ENCODE measurements around the gene TEX22. TPM values are rescaled to one million over a fixed set of nuclear protein-coding genes. Genes with fewer than 3 reads are reported as not detected.
A peak's percentile ranks its signal among the peaks of the same experiment; 100 is the strongest.

TEX22 gene
- total RNA-seq, 4 donors from 2014 or later = 0.17 to 0.34 TPM; not detected in 2

GRCh38 chr14:105351920-105352851 lies 46.2 kb upstream of the TEX22 start:
- DNase-seq (ENCODE audit: low spot score in 2 of 2) = peak; percentile 85 to 96
- 48 to 65% methylated on average over 11 to 26 of the region's 26 CpGs for WGBS, 2 donors
- TF ChIP-seq CTCF (IDR thresholded peaks at IDR 0.05) = peak in 1 of 3 donors; percentile 76
- no peak for TF ChIP-seq POLR2A (IDR thresholded peaks at IDR 0.05)
- intact Hi-C loops (cut with DNase I; ENCODE audit: low total_unique reads) = loop anchor here (5.0 to 10.0 kb wide), 2 partner anchors 150 to 257 kb away; no protein-coding TSS in a partner anchor
- no peak overlapping the region for H3K4me3 ChIP-seq (ENCODE audit: low read depth, poor library complexity, severe bottlenecking)

GRCh38 chr14:105353136-105353535 lies 45.2 kb upstream of the TEX22 start:
- 80 to 89% methylated on average over 5 to 8 of the region's 10 CpGs for WGBS, 2 donors
- TF ChIP-seq POLR2A (IDR thresholded peaks at IDR 0.05) (no peak), CTCF (IDR thresholded peaks at IDR 0.05) (no peak)
- no peak overlapping the region for H3K4me3 ChIP-seq (ENCODE audit: low read depth, poor library complexity, severe bottlenecking)
- DNase-seq (ENCODE audit: low spot score in 2 of 2) = no peak
- intact Hi-C loops (cut with DNase I; ENCODE audit: low total_unique reads) = loop anchor here (5.0 to 10.0 kb wide), 2 partner anchors 151 to 258 kb away; no protein-coding TSS in a partner anchor

- no peak for DNase-seq (ENCODE audit: low spot score in 2 of 2)
- WGBS, 2 donors = 90 to 94% methylated on average over 19 to 20 of the region's 20 CpGs
- intact Hi-C loops (cut with DNase I; ENCODE audit: low total_unique reads) = loop anchor here (5.0 to 10.0 kb wide), 2 partner anchors 152 to 260 kb away; no protein-coding TSS in a partner anchor
- no peak for TF ChIP-seq POLR2A (IDR thresholded peaks at IDR 0.05)
- no peak for TF ChIP-seq CTCF (IDR thresholded peaks at IDR 0.05)
- no peak overlapping the region for H3K4me3 ChIP-seq (ENCODE audit: low read depth, poor library complexity, severe bottlenecking)
Measured at GRCh38 chr14:105354541-105354940, 43.8 kb upstream of the TEX22 start.

GRCh38 chr14:105355049-105355575 lies 43.2 kb upstream of the TEX22 start:
- WGBS, 2 donors = 90 to 92% methylated on average over 21 to 23 of the region's 27 CpGs
- no peak for DNase-seq (ENCODE audit: low spot score in 2 of 2)

More at GRCh38 chr14:105355049-105355575, 43.2 kb upstream of the TEX22 start:
- intact Hi-C loops (cut with DNase I; ENCODE audit: low total_unique reads) = loop anchor here (10.0 kb wide), 1 partner anchor 260 kb away; no protein-coding TSS in a partner anchor
- TF ChIP-seq POLR2A (IDR thresholded peaks at IDR 0.05) = no peak
- no peak for TF ChIP-seq CTCF (IDR thresholded peaks at IDR 0.05)
- H3K4me3 ChIP-seq (ENCODE audit: low read depth, poor library complexity, severe bottlenecking) = no peak overlapping the region

Measured in lower leg skin (tissue), 4 donors.